Measurements from ENCODE around the gene SLC17A9.

The SLC17A9 gene

GRCh38 chr20:62986257-62986800, 33.8 kb downstream of the SLC17A9 start:
- no peak for DNase-seq

GRCh38 chr20:62987114-62987513, 34.6 kb downstream of the SLC17A9 start:
- no peak for DNase-seq

- no peak for DNase-seq
Measured at GRCh38 chr20:62989201-62989601, 36.7 kb downstream of the SLC17A9 start.

GRCh38 chr20:62990306-62990825, 37.9 kb downstream of the SLC17A9 start:
- no peak for DNase-seq

- DNase-seq: no peak
Measured at GRCh38 chr20:62991196-62991807, 38.8 kb downstream of the SLC17A9 start.

- no peak for DNase-seq
Measured at GRCh38 chr20:62991863-62992262, 39.4 kb downstream of the SLC17A9 start.

GRCh38 chr20:62993856-62994494, 41.5 kb downstream of the SLC17A9 start:
- no peak for DNase-seq

GRCh38 chr20:62994869-62995281, 42.4 kb downstream of the SLC17A9 start:
- DNase-seq: no peak

GRCh38 chr20:62995481-62995880, 43.0 kb downstream of the SLC17A9 start:
- DNase-seq: no peak

- DNase-seq: no peak
Measured at GRCh38 chr20:62995898-62996595, 43.5 kb downstream of the SLC17A9 start.

GRCh38 chr20:62996596-62996982, 44.1 kb downstream of the SLC17A9 start:
- DNase-seq: no peak

- DNase-seq: no peak
Measured at GRCh38 chr20:62997417-62998035, 45.0 kb downstream of the SLC17A9 start.

- DNase-seq: no peak
Measured at GRCh38 chr20:62998449-62998848, 45.9 kb downstream of the SLC17A9 start.

GRCh38 chr20:62999580-62999979, 47.1 kb downstream of the SLC17A9 start:
- DNase-seq: no peak

- no peak for DNase-seq
Measured at GRCh38 chr20:63000036-63000435, 47.5 kb downstream of the SLC17A9 start.

- DNase-seq: no peak
Measured at GRCh38 chr20:63000958-63001357, 48.4 kb downstream of the SLC17A9 start.

GRCh38 chr20:63002511-63002910, 50.0 kb downstream of the SLC17A9 start:
- DNase-seq: no peak

- no peak for DNase-seq
Measured at GRCh38 chr20:63003546-63003945, 51.0 kb downstream of the SLC17A9 start.

- DNase-seq: no peak
Measured at GRCh38 chr20:63004607-63005364, 52.3 kb downstream of the SLC17A9 start.

- DNase-seq: no peak
Measured at GRCh38 chr20:63005365-63005861, 52.9 kb downstream of the SLC17A9 start.

GRCh38 chr20:63005862-63006539, 53.5 kb downstream of the SLC17A9 start:
- DNase-seq: no peak

All from NCI-H187 treated with DMSO at 0.1 percent for 48 hours (cell line).